GM18867 (cell line): ENCODE results near the gene TNP1.

Experiments used
- ATAC-seq: cut with Tn5 transposase; IDR thresholded peaks from one replicate; pipeline ENCODE4 v1.9.1; 2021; ENCODE audit warnings: mild to moderate bottlenecking, moderate library complexity; ENCODE audit not compliant: unreplicated experiment

TNP1 gene

GRCh38 chr2:216845426-216845825, 14.4 kb downstream of the TNP1 start:
- ATAC-seq, result no peak

DNA sequence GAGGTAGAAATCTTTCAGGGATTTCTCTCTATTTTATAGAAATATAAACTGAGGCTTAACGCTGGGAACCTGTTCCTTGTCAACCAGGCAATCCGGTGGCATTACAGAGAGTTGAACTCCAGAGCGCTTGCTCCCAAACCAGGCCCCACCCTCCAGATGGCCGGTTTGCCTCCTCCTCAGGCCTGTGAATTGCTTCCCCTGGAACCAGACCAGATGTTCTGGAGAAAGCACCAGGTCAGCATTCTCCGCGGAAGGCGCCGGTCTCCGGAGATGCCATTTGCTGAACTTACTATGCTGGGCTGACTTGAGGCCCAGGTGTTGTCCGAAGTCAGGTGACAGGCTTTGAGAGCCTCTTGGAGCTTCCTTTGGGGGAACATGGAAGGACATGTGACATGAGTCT, 17.2 kb downstream of the TNP1 start:
- ATAC-seq, result no peak

DNA sequence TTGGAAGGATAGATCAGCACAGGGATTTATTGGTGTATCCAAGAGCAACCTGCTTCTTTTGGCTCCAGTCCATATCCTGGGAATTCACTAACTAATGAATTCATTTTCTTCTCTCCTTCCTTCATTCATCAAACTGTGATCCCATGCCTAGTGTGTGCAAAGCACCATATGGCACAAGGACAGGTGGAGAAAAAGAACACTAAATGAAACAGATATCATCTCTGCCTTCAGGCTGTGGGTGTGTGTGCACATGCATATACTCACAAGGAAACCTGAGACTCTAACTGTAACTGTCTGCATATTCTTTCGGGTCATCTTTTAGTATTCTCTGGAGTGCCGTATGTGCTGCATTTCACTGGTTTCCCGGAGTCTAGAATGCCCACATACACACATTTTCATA, 20.2 kb downstream of the TNP1 start:
- ATAC-seq, result no peak

GRCh38 chr2:216838151-216838550, 21.7 kb downstream of the TNP1 start:
- no peak for ATAC-seq

DNA sequence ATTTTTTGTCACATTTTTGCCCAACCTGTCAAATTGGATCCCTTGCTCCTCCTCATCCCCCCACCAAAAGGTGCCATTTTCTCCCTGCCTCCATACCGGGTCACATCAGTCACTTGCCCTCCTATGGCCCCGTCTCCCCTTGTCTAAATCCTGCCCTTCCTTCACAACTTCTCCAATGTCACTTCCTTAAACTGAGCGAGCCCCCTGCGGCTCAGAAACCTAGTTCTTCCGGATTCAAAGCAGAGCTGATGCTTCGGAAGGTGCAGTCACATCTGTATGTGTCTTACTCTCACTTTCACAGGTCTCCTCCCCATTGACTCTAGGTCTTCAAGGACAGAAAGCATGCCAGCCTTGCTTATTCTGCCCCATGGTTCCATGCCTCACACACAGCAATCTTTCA, 22.1 kb downstream of the TNP1 start:
- no peak for ATAC-seq

DNA sequence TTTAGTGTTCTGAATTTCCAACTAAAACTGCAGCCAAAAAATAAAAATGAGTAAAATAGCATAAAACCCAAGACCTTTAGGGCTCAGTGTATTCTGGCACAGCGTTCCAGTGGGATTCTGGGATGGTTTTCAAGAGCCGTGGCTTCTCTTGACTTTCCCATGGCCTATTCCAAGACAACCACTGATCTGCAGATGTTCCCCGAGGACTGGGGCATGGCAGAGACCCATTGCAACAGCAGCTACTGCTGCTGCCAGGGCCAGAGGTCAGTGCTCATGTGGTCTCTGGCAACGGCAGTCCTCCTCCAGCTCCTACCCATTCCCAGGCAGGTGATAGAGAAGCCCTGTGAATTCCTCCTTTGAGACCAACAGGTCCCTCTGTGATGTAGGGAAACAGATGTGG, 26.8 kb downstream of the TNP1 start:
- no peak for ATAC-seq

DNA sequence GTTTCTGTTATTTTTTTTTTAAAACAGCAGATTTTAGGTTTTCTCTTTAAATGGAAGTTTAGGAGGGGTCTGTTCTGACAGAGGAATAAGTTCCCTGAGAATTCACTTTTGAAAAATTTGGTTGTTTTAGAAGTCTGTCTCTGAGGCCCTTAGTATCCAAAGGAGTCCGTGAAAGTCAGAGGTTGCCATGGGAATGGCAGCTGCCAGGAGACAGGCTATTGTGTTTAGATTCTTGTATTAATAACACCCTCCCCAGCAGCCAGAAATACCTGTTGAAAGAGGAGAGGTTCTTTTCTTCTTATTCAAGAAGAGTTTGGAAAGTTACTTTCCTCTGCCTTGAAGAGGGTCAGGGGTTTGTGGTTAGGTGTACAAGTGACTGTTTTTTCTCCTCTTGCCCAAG, 29.5 kb downstream of the TNP1 start:
- ATAC-seq, result no peak

DNA sequence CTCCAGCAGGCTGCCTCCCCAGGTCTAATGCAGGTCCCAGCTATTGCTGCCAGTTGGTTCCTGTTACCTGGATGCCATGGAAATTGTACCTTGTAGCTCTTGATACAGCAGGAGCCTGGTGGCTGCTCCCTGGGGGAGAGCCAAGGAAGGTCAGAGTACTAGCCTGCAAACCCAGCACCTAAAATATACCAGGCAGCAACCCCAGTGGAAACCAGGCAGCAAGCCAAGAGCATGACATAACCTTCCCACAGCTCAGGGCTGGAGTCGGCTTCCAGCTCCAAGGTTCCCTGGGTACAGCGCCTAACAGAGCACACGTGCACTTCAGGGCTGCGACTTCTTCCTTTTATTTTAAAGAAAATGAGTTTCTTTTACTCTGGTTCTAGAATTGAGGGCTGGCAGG, 30.3 kb downstream of the TNP1 start:
- no peak for ATAC-seq

- ATAC-seq, result no peak
Observed at GRCh38 chr2:216827073-216827720, 32.7 kb downstream of the TNP1 start.

DNA sequence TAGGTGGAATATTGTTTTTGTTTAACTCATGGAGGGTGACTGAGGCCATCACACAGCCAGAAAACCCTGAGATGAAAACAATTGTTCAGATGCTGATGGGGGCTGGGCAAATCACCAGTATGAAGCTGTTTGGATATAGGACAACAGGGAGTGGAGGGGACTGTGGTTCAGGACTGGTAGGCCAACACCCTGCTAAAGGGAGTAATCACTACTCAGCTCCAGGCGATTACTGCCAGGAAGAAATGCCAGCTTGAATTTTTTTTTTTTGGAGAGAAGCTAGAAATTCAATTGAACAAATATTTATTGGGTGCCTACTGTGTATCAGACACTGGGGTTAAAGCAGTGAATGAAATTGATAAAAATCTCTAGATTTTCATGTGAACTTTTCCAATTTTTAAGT, 37.4 kb downstream of the TNP1 start:
- no peak for ATAC-seq

- ATAC-seq, result no peak
Observed at GRCh38 chr2:216820709-216821108, 39.2 kb downstream of the TNP1 start.

DNA sequence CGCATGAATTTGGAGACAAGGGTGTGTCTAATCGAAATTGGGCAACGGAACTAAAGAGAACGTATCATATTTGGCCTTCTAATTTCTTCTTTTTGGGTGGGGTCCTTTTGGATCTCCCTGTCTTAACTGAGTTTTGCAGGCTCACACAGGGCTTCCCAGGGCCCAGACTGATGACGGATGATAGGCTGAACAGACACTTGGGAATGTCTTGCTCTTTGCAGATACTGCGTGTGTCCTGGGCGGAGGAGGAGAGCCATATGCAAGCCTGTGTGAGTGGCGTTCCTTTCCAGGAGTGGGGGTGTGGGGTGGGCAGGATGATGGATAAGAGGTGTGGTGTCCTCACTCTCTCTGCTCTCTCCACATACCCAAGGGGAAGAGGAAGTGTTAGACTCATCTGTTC, 40.1 kb downstream of the TNP1 start:
- ATAC-seq, result no peak

- no peak for ATAC-seq
Observed at GRCh38 chr2:216819055-216819454, 40.8 kb downstream of the TNP1 start.

GRCh38 chr2:216810399-216811160, 49.3 kb downstream of the TNP1 start:
- no peak for ATAC-seq
